HEK293 (cell line): Measurements from ENCODE around the gene HGF.

Source experiments
- ATF2 ChIP-seq: fragments of 450-650 bp; formaldehyde crosslinking; IDR thresholded peaks from 2 replicates; pipeline ENCODE4 v1.5.1; 2016; ENCODE audit warnings: missing biosample characterization, missing genetic modification characterization, low read depth
- CTCF ChIP-seq: fragments of 450-650 bp; formaldehyde crosslinking; IDR thresholded peaks from 2 replicates; pipeline ENCODE4 v1.5.1; 2016; ENCODE audit warnings: missing biosample characterization, missing genetic modification characterization

GRCh38 chr7:81721437-81721836, 48.4 kb downstream of the HGF start:
- TF ChIP-seq CTCF (no peak), ATF2 (tag by site-specific recombination) (no peak)
